GM23338 (cell line): ENCODE results near the gene SHB. TPM values are rescaled to one million over a fixed set of nuclear protein-coding genes. Genes with fewer than 3 reads are reported as not detected.

Source experiments
- ATAC-seq: fragments of 200-7000 bp; cut with Tn5 transposase; 3 replicates; pipeline ENCODE4 v1.9.1; 2020
- DNase-seq: peaks from one replicate; pipeline ENCODE4 v3.0.0-alpha.2; 2015; ENCODE audit warnings: low spot score
- H2AFZ ChIP-seq: fragments of 200-600 bp; sonication (generic); 2 replicates; pipeline ENCODE4 v1.8.0; 2016; ENCODE audit warnings: antibody characterized with exemption, mild to moderate bottlenecking, moderate library complexity
- H3F3A ChIP-seq: fragments of 200-600 bp; sonication (generic); replicated peaks from 2 replicates; pipeline ENCODE4 v1.8.0; 2017; ENCODE audit warnings: antibody characterized with exemption, mixed run types, low read depth
- H3K27ac ChIP-seq: fragments of 200-600 bp; sonication (generic); 2 replicates; pipeline ENCODE4 v1.6.1; 2016; ENCODE audit warnings: low read depth
- H3K27me3 ChIP-seq: fragments of 200-600 bp; sonication (generic); 2 replicates; pipeline ENCODE4 v1.8.0; 2016; ENCODE audit warnings: mild to moderate bottlenecking, mixed run types, moderate library complexity; ENCODE audit not compliant: insufficient read depth
- H3K36me3 ChIP-seq: fragments of 200-600 bp; sonication (generic); 2 replicates; pipeline ENCODE4 v1.8.0; 2016; ENCODE audit warnings: mild to moderate bottlenecking; ENCODE audit not compliant: insufficient read depth
- H3K4me1 ChIP-seq: fragments of 200-600 bp; sonication (generic); 2 replicates; pipeline ENCODE4 v1.8.0; 2016; ENCODE audit warnings: mild to moderate bottlenecking, moderate library complexity; ENCODE audit not compliant: insufficient read depth
- H3K4me2 ChIP-seq: fragments of 200-600 bp; sonication (generic); 2 replicates; pipeline ENCODE4 v1.7.1; 2017; ENCODE audit warnings: mixed run types
- H3K4me3 ChIP-seq: fragments of 200-600 bp; sonication (generic); 2 replicates; pipeline ENCODE4 v1.6.1; 2016; ENCODE audit warnings: mixed run types
- H3K79me2 ChIP-seq: fragments of 200-600 bp; sonication (generic); replicated peaks from 2 replicates; pipeline ENCODE4 v1.8.0; 2017; ENCODE audit warnings: mild to moderate bottlenecking; ENCODE audit not compliant: insufficient read depth
- H3K9me2 ChIP-seq: fragments of 200-600 bp; sonication (generic); 2 replicates; pipeline ENCODE4 v1.8.0; 2017; ENCODE audit not compliant: insufficient read depth
- H4K20me1 ChIP-seq: fragments of 200-600 bp; sonication (generic); replicated peaks from 2 replicates; pipeline ENCODE4 v1.8.0; 2017; ENCODE audit warnings: mild to moderate bottlenecking; ENCODE audit not compliant: insufficient read depth
- H3K27ac Mint-ChIP-seq: 2 replicates; pipeline ENCODE4 v1.8.0; 2020; ENCODE audit warnings: inconsistent platforms, mild to moderate bottlenecking, moderate library complexity, mixed read lengths
- H3K27me3 Mint-ChIP-seq: 3 replicates; pipeline ENCODE4 v1.8.0; 2022; ENCODE audit warnings: low read depth, mild to moderate bottlenecking, moderate library complexity, mixed read lengths, inconsistent platforms; ENCODE audit not compliant: insufficient read depth, poor library complexity
- H3K36me3 Mint-ChIP-seq: 3 replicates; pipeline ENCODE4 v1.8.0; 2021; ENCODE audit warnings: low read depth, mild to moderate bottlenecking, inconsistent platforms, moderate library complexity, mixed read lengths
- H3K4me1 Mint-ChIP-seq: 3 replicates; pipeline ENCODE4 v1.8.0; 2020; ENCODE audit warnings: mild to moderate bottlenecking, inconsistent platforms, mixed read lengths
- H3K4me3 Mint-ChIP-seq: 3 replicates; pipeline ENCODE4 v1.8.0; 2021; ENCODE audit warnings: moderate library complexity, mild to moderate bottlenecking, inconsistent platforms, mixed read lengths
- H3K9me3 Mint-ChIP-seq: 3 replicates; pipeline ENCODE4 v1.8.0; 2020; ENCODE audit warnings: moderate library complexity, mild to moderate bottlenecking, inconsistent platforms, mixed read lengths
- EZH2 ChIP-seq: fragments of 200-600 bp; sonication (generic); IDR thresholded peaks from one replicate; pipeline ENCODE4 v1.8.0; 2017; ENCODE audit warnings: antibody characterized with exemption, mild to moderate bottlenecking, low read depth; ENCODE audit not compliant: unreplicated experiment
- EZH2phosphoT487 ChIP-seq: fragments of 200-600 bp; sonication (generic); IDR thresholded peaks from one replicate; pipeline ENCODE4 v1.8.1; 2018; ENCODE audit warnings: antibody characterized with exemption; ENCODE audit not compliant: unreplicated experiment
- NANOG ChIP-seq: IDR thresholded peaks from 2 replicates; pipeline ENCODE4 v1.6.1; 2016; ENCODE audit warnings: antibody characterized with exemption, borderline replicate concordance
- STAT1 ChIP-seq: IDR thresholded peaks from one replicate; pipeline ENCODE4 v1.6.1; 2016; ENCODE audit warnings: antibody characterized with exemption; ENCODE audit not compliant: unreplicated experiment
- ZNF331 ChIP-seq: fragments of 250-450 bp; sonication (Bioruptor Pico); IDR thresholded peaks from 2 replicates; pipeline ENCODE4 v1.5.0; 2020; ENCODE audit warnings: low read depth, mild to moderate bottlenecking, moderate library complexity
- ZNF462 ChIP-seq: fragments of 250-450 bp; sonication (Bioruptor Pico); IDR thresholded peaks from 2 replicates; pipeline ENCODE4 v1.5.0; 2020; ENCODE audit warnings: mild to moderate bottlenecking, moderate library complexity
- polyA plus RNA-seq: library from polyadenylated mRNA; unstranded; fragments of >200 nt; fragmentation: Nextera tagmentation; extraction: Ambion mirVana; gene quantifications from 2 replicates; pipeline ENCODE4 v1.2.1, GENCODE V29; 2016
- total RNA-seq: library from RNA; depleted of rRNA; stranded (reverse); fragments of >200 nt; shearing (Covaris generic); gene quantifications from 2 replicates; pipeline ENCODE4 v1.2.3, GENCODE V29; 2014

Gene SHB
- total and polyA plus RNA-seq, 2 experiments from 2014 or later = 1.5 to 14.0 TPM

DNA sequence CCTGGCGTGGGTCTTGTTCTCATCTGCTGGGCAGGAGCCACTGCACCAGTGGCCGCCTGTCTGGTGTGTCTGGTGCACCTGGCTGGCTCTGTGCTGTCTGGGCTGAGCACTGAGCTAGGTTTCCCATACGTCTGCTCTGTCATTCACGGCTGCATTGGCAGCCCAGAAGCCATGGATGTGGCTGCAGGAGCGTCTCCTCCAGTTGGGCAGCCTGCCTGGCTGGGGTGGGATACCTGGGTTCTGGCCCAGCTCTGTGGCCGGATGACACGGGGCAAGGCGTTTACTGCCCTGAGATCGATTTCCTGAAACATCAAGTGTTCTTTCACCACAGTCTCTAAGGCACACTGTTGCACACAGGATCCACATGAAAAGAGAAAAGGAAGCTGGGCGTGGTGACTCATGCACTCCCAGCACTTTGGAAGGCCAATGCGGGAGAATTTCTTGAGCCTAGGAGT is 139.6 kb downstream of the SHB start (continued):
- TF ChIP-seq NANOG = no peak
- no peak for TF ChIP-seq EZH2phosphoT487
- TF ChIP-seq ZNF462 = no peak
- no peak for TF ChIP-seq EZH2

GRCh38 chr9:37928552-37929430 is 140.2 kb downstream of the SHB start:
- Mint-ChIP-seq H3K36me3 (no peaks in the 10 kb centered on the region), H3K27ac (no peak overlapping the region; the same call in 1 of the 2 replicates), H3K4me1 (peaks cover 21% of the 10 kb centered on the region), H3K27me3 (peaks cover 11% of the 10 kb centered on the region), H3K4me3 (no peak overlapping the region), H3K9me3 (no peaks in the 10 kb centered on the region; the same call in 2 of the 3 replicates)
- Histone ChIP-seq H3K9me2 (0 out of 2 replicates have a peak, but pooled peaks cover 5% of the 10 kb centered on the region), H3K4me3 (no peak overlapping the region), H3K27ac (no peak overlapping the region), H3K4me2 (no peak overlapping the region), H3F3A (no peaks in the 10 kb centered on the region), H4K20me1 (no peaks in the 10 kb centered on the region), H3K4me1 (peaks cover 6% of the 10 kb centered on the region; the same call in 1 of the 2 replicates), H3K36me3 (no peaks in the 10 kb centered on the region), H3K27me3 (no peaks in the 10 kb centered on the region), H2AFZ (no peak overlapping the region), H3K79me2 (no peaks in the 10 kb centered on the region)
- no peak for DNase-seq
- ATAC-seq = no peak; the same call in 2 of the 3 replicates
- TF ChIP-seq ZNF462 = no peak
- no peak for TF ChIP-seq STAT1
- no peak for TF ChIP-seq ZNF331 (CRISPR knock-in tag)
